Endothelial cell of hepatic sinusoid (primary cell): Measurements from ENCODE around the gene TMEM54.

ENCODE experiments used
- in situ Hi-C: cut with HindIII; loops from 2 replicates; pipeline ENCODE4 v1.10.0; 2017; ENCODE audit warnings: low sequenced_read_pairs

Gene TMEM54, protein sequence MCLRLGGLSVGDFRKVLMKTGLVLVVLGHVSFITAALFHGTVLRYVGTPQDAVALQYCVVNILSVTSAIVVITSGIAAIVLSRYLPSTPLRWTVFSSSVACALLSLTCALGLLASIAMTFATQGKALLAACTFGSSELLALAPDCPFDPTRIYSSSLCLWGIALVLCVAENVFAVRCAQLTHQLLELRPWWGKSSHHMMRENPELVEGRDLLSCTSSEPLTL

DNA sequence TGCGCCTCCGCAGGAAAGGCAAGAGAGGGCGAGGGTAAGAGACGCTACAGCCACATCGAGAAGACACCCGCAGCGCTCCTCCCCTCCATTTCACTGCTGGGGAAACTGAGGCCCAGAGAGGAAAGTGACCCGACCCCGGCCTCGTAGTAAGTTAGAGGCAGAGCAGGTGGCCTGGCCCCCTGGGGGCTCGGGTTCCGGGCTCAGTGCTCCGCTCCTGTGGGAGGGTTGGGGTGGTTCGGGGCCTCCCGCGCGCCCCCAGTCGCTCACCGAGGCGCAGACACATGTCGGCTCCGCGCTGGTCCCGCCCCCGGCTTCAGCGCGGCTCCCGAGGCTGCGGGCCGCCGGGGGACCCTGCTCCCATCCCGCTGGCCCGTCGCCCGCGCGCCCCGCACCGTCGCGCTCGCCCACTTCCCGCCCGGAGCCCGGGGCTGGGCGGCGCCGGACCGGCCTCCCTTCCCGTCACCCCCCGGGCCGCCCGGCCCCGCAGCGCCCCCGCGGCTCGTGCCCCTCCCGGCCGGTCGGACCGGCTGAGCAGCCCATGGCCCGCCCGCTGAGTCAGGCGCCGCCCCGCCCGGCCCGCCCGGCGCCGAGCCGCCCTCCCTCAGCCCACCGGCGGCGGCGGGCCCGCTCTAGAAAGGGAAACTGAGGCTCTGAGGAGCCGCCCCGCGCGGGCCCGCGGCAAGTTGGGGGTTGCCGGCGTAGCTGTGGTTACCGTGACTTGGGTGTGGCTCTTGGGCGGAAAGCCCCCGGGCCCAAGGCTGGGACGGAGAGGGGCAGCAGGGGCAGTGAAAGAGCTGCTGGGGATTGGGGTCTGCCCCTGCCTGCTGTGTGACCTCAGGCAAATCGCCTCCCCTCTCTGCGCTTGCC is at the start of gene TMEM54:
Gene TMEM54 (minus strand): TSS at position 434 of the 867 bp plus-strand sequence. CDS start 151 bp downstream, at position 283.
- in situ Hi-C loops: no loop called here

GRCh38 chr1:32949519-32949918 is 48.3 kb upstream of the TMEM54 start:
- in situ Hi-C loops: no loop called here

GRCh38 chr1:32948905-32949304 is 47.7 kb upstream of the TMEM54 start:
- in situ Hi-C loops: no loop called here

- in situ Hi-C loops: no loop called here
Observed at GRCh38 chr1:32948390-32948722, 47.2 kb upstream of the TMEM54 start.

GRCh38 chr1:32947669-32948389 is 46.6 kb upstream of the TMEM54 start:
- in situ Hi-C loops: no loop called here

DNA sequence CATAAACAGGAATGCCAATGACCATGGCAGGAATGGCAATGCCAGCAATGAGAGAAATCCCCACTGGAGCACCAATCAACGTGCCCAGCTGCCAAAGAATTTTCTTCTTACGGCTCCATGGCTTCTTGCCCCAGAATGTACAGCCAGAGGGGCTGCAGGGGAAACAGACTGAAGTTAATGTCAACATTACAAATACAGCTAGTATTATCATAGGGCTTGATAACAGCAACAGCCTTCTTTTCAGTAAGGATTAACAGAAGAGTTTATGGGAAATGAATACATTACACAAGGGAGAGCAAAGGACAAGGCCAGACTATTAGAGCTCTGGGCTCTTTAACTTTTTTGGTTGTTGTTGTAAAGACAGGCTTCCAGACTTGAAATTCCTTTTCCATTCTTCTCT is 45.2 kb upstream of the TMEM54 start:
- in situ Hi-C loops: no loop called here

DNA sequence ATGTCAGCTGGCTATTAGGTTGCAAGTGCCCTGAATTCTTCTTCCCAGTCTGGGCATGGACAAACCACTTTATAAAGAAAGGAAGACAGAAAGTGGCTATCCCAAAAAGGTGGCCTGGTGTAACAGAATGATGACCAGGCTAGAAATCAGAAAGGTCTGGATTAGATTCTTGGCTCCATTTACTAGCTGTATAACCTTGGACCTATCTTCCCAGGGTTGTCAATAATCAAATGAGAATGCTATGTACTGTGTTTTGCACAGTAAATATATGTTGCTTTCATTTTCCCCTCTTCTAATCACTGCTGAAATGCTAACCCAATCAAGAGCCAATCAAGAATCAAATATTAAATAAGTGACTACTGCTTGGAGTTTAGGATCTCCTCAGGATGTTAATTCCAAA is 43.0 kb upstream of the TMEM54 start:
- in situ Hi-C loops: loop anchor here (5.0 kb wide), 3 partner anchors 58 to 103 kb away; no protein-coding TSS in a partner anchor

DNA sequence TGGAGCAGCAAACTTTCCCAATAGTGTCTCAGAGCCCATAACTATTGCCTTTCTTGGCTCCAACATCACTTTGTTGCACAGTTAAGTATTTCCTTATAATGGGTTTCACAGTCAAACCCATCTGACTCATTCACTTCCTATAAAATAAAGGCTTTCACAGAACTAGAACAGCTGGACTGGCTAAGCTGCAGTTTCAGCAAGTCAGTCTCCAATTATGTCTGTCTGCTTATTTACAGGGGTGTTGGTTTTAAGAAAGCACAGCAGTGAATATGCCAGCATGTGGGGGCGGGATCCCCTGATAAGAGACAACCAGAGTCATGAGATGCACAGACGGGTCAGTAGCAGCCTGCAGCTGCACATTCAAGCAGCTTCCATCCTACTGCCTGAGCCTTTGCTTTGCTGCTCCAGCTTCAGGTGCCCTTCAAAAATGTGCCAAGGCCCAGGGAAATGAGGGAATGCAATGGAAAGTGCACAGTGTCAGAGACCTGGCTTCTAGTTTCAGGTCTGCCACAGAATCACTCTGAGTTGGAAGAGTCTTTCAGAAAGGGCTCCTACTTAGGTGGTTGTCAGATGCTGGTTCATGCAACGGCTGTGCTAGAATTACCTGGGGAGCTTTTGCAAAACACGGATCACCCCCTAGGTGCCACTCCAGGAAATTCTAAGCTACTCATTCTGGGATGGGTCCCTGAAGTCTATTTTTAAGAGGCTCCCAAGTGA is 38.6 kb upstream of the TMEM54 start:
- in situ Hi-C loops: loop anchor here (5.0 kb wide), 3 partner anchors 62 to 107 kb away; no protein-coding TSS in a partner anchor

GRCh38 chr1:32937061-32937460 is 35.9 kb upstream of the TMEM54 start:
- in situ Hi-C loops: no loop called here

GRCh38 chr1:32934535-32934934 is 33.3 kb upstream of the TMEM54 start:
- in situ Hi-C loops: no loop called here

DNA sequence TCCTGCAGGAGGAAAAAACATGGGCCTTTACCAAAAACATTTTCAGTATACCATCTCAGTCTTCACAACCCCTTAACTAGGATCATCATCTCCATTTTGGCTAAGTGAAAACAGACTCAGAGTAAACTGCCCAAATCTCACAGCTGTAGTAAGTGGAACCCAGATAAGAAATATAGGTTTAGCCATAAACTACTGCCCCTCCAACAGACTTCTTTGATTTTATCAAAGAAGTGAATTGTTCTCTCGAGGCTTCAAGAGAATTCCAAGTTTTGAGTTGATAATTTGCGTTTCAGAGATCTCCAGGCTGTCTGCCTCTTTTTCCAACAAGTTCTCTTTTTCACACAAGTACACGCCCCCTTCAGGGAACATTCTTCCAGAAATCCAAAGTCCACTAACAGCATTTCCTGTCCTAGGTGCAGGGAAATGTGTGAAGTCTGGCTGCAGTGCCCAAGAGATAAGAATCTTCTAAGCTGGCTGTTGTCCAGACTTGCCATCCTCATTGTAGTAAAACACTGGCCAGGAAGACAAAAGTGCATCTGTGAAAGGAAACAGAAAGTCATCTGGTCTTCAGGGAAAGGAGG is 32.6 kb upstream of the TMEM54 start:
- in situ Hi-C loops: no loop called here

GRCh38 chr1:32931760-32932159 is 30.6 kb upstream of the TMEM54 start:
- in situ Hi-C loops: no loop called here

DNA sequence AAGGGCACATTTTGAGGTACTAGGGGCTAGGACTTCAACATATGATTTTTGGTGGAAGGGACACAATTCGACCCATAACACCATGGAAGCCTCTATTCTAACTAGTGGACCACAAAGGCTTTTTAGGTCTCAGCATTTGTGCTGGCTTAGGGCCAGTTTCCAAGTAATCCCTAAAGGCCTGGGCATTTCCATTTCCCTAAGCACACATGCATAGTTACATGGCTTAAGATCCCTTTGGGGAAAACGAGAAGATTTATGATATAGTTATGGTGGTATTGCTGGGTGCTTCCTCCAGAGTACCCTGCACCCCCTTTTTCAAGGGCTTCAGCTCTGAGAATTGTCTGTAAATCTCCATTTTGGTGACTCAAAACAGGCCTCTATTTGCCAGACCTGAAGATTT is 28.2 kb upstream of the TMEM54 start:
- in situ Hi-C loops: no loop called here

- in situ Hi-C loops: no loop called here
Observed at GRCh38 chr1:32928715-32929114, 27.5 kb upstream of the TMEM54 start.

GRCh38 chr1:32928285-32928684 is 27.1 kb upstream of the TMEM54 start:
- in situ Hi-C loops: no loop called here

- in situ Hi-C loops: no loop called here
Observed at GRCh38 chr1:32927441-32927840, 26.3 kb upstream of the TMEM54 start.

GRCh38 chr1:32926562-32926961 is 25.4 kb upstream of the TMEM54 start:
- in situ Hi-C loops: no loop called here

DNA sequence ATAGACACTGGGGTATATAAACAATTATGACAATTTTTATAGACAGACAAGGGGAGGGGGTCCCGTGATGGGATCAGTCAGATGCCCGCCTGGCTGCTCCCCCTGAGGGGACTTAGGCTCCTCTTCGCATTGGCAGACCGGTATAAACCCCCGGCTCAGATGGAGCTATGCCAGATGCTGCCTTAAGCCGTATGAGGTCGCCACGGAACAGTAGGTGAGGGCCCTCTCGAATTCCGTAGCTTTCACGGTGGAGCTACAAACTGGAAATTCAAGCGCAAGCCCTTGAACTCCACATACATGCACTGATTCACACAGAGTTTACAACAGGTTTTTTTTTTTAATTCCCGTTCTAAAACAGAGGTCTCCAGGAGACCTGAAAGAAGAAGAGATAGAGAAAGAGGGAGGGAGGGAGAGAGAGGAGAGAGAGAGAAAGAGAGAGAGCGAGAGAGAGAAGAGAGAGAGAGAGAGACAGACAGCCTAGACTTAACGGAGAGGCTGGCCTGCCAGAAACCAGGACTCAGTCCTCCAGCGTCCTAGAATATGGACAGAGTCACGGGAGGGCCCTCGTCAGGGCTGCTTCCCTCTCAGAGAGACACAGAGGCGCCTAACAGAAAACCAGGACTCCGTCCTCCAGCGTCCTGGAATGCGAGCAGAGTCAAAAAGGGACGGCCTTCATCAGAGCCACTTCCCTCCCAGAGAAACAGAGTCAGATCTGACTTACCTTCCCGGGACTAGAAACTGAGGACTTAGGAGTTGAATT is 24.4 kb upstream of the TMEM54 start:
- in situ Hi-C loops: no loop called here

DNA sequence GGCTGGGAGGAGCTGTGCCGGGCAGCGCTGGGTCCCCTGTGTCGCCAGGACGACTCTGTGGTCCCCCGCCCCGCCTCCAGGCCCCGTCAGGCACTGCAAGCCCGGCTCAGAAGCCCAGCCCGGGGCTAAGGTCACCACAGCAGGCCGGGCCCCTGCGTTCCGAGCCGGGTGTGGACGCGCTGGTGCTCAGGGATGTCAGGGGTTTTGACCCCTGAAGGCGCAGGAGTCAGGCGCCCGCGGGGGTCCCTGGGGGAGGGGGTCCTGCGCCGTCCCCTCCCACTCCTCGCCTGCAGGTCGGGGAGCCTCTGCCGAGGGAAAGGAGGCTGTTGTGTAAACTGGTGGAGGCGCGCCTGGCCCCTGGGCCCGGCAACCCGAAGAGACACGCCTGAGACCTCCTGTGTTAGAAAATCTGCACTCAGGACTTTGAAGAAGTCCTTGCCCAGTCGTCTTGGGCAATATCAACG is 23.7 kb upstream of the TMEM54 start:
- in situ Hi-C loops: no loop called here

GRCh38 chr1:32920833-32921232 is 19.6 kb upstream of the TMEM54 start:
- in situ Hi-C loops: no loop called here
